Colonic mucosa (tissue), 4 donors: Measurements from ENCODE around the gene SHISA9. TPM values are rescaled to one million over a fixed set of nuclear protein-coding genes. Genes with fewer than 3 reads are reported as not detected.

Experiments
- DNase-seq: peaks from one replicate; pipeline ENCODE4 v3.0.0-alpha.2; 2020
- H3K27ac ChIP-seq: fragments of 200-600 bp; one replicate; pipeline ENCODE4 v1.8.0; 2021
- H3K27me3 ChIP-seq: fragments of 200-600 bp; one replicate; pipeline ENCODE4 v1.8.0; 2021
- H3K36me3 ChIP-seq: fragments of 200-600 bp; one replicate; pipeline ENCODE4 v1.8.0; 2021
- H3K4me1 ChIP-seq: fragments of 200-600 bp; one replicate; pipeline ENCODE4 v1.8.0; 2021; ENCODE audit warnings: mild to moderate bottlenecking
- H3K4me3 ChIP-seq: fragments of 200-600 bp; one replicate; pipeline ENCODE4 v1.8.0; 2021
- H3K9ac ChIP-seq, 2 donors: one replicate each; pipeline ENCODE4 v1.7.0; 2013; ENCODE audit warnings: control low read depth in 2 of 2, low read depth in 2 of 2, low read length in 2 of 2
- H3K9me3 ChIP-seq: fragments of 200-600 bp; one replicate; pipeline ENCODE4 v1.8.0; 2021
- CTCF ChIP-seq: fragments of 200-600 bp; IDR thresholded peaks from one replicate; pipeline ENCODE4 v1.8.0; 2022; ENCODE audit warnings: antibody characterized with exemption, mild to moderate bottlenecking
- intact Hi-C: fragments of 100-400 bp; cut with DNase I; formaldehyde crosslinking; loops from one replicate; pipeline ENCODE4 v1.14.1; 2022
- total RNA-seq, 2 donors: library from RNA; stranded (reverse); fragmentation: NEBNext Ultra II Directional in 1 of 2; extraction: Animal tissue kit (Norgen Biotek cat#: 25700) in 1 of 2; gene quantifications; one replicate each; pipeline ENCODE4 v1.2.1, GENCODE V29; 2021
- donor health status: healthy.
- donor health status: DM: no; HTN: no; CAD: no.
- donor health status: DM: no; HTN: no; CAD: no.

The SHISA9 gene
- total RNA-seq, 2 donors from 2014 or later: 0.74 to 1.3 TPM

GRCh38 chr16:13014476-13014875 is 113.1 kb downstream of the SHISA9 start:
- DNase-seq: no peak
- H3K27ac ChIP-seq: no peak overlapping the region
- H3K36me3 ChIP-seq: no peaks in the 10 kb centered on the region
- intact Hi-C loops: no loop called here
- H3K27me3 ChIP-seq: no peaks in the 10 kb centered on the region
- TF ChIP-seq CTCF: no peak
- no peaks in the 10 kb centered on the region for H3K9me3 ChIP-seq
- H3K4me3 ChIP-seq: no peak overlapping the region
- no peak overlapping the region for H3K9ac ChIP-seq
- no peaks in the 10 kb centered on the region for H3K4me1 ChIP-seq

- no peak for DNase-seq
- H3K36me3 ChIP-seq: no peaks in the 10 kb centered on the region
- no peak overlapping the region for H3K27ac ChIP-seq
- TF ChIP-seq CTCF: no peak
- no peaks in the 10 kb centered on the region for H3K4me1 ChIP-seq
- H3K27me3 ChIP-seq: no peaks in the 10 kb centered on the region
- H3K4me3 ChIP-seq: no peak overlapping the region
- intact Hi-C loops: no loop called here
- H3K9ac ChIP-seq: no peak overlapping the region
- H3K9me3 ChIP-seq: no peaks in the 10 kb centered on the region
These were observed 116.6 kb downstream of the SHISA9 start for GRCh38 chr16:13018026-13018425.

- no peak for DNase-seq
- H3K27ac ChIP-seq: no peak overlapping the region
- no peak overlapping the region for H3K9ac ChIP-seq
- no peaks in the 10 kb centered on the region for H3K36me3 ChIP-seq
- no peak overlapping the region for H3K4me3 ChIP-seq
- H3K9me3 ChIP-seq: no peaks in the 10 kb centered on the region
- intact Hi-C loops: no loop called here
- H3K4me1 ChIP-seq: no peaks in the 10 kb centered on the region
- no peaks in the 10 kb centered on the region for H3K27me3 ChIP-seq
- no peak for TF ChIP-seq CTCF
These were observed 120.6 kb downstream of the SHISA9 start for GRCh38 chr16:13021996-13022395.

GRCh38 chr16:13029786-13030185 is 128.4 kb downstream of the SHISA9 start:
- no peak overlapping the region for H3K4me3 ChIP-seq
- no peak overlapping the region for H3K27ac ChIP-seq
- H3K36me3 ChIP-seq: no peaks in the 10 kb centered on the region
- DNase-seq: no peak
- TF ChIP-seq CTCF: no peak
- intact Hi-C loops: no loop called here
- H3K9ac ChIP-seq: no peak overlapping the region
- no peaks in the 10 kb centered on the region for H3K9me3 ChIP-seq
- no peaks in the 10 kb centered on the region for H3K27me3 ChIP-seq
- no peaks in the 10 kb centered on the region for H3K4me1 ChIP-seq

GRCh38 chr16:13030769-13031168 is 129.4 kb downstream of the SHISA9 start:
- intact Hi-C loops: no loop called here
- no peak overlapping the region for H3K27ac ChIP-seq
- H3K9me3 ChIP-seq: no peaks in the 10 kb centered on the region
- no peak overlapping the region for H3K9ac ChIP-seq
- no peaks in the 10 kb centered on the region for H3K36me3 ChIP-seq
- no peaks in the 10 kb centered on the region for H3K27me3 ChIP-seq
- no peak for TF ChIP-seq CTCF
- H3K4me1 ChIP-seq: no peaks in the 10 kb centered on the region
- DNase-seq: no peak
- no peak overlapping the region for H3K4me3 ChIP-seq

- no peak for TF ChIP-seq CTCF
- Histone ChIP-seq H3K27me3 (no peaks in the 10 kb centered on the region), H3K4me1 (no peaks in the 10 kb centered on the region), H3K9ac (no peak overlapping the region), H3K4me3 (no peak overlapping the region), H3K36me3 (no peaks in the 10 kb centered on the region), H3K9me3 (no peaks in the 10 kb centered on the region), H3K27ac (no peak overlapping the region)
- intact Hi-C loops: no loop called here
- DNase-seq: no peak
These were observed 131.5 kb downstream of the SHISA9 start for GRCh38 chr16:13032911-13033310.
